Karpas-422 (cell line): ENCODE data around the gene MEIKIN. TPM values are rescaled to one million over a fixed set of nuclear protein-coding genes. Genes with fewer than 3 reads are reported as not detected.

Experiments used
- DNase-seq: peaks from one replicate; pipeline ENCODE4 v3.0.0-alpha.2; 2015
- H2AFZ ChIP-seq: fragments of 200-600 bp; sonication (generic); 2 replicates; pipeline ENCODE4 v1.6.1; 2014; ENCODE audit warnings: antibody characterized with exemption, low read length, mixed read lengths
- H3K27ac ChIP-seq: fragments of 200-600 bp; sonication (generic); 2 replicates; pipeline ENCODE4 v1.5.1; 2014; ENCODE audit warnings: mild to moderate bottlenecking, low read length, moderate library complexity
- H3K27me3 ChIP-seq: fragments of 200-600 bp; sonication (generic); 2 replicates; pipeline ENCODE4 v1.6.1; 2014; ENCODE audit warnings: low read length, mixed read lengths
- H3K36me3 ChIP-seq: fragments of 200-600 bp; sonication (generic); 2 replicates; pipeline ENCODE4 v1.6.1; 2014; ENCODE audit warnings: low read length, mixed read lengths; ENCODE audit not compliant: insufficient read depth
- H3K4me1 ChIP-seq: fragments of 200-600 bp; sonication (generic); 2 replicates; pipeline ENCODE4 v1.6.1; 2014; ENCODE audit warnings: mild to moderate bottlenecking, low read length, mixed read lengths
- H3K4me2 ChIP-seq: fragments of 200-600 bp; sonication (generic); 2 replicates; pipeline ENCODE4 v1.6.1; 2014; ENCODE audit warnings: low read length, low read depth, mild to moderate bottlenecking; ENCODE audit not compliant: poor library complexity, severe bottlenecking
- H3K4me3 ChIP-seq: fragments of 200-600 bp; sonication (generic); 2 replicates; pipeline ENCODE4 v1.5.1; 2014; ENCODE audit warnings: mild to moderate bottlenecking, antibody characterized with exemption, low read length, mixed read lengths
- H3K79me2 ChIP-seq: fragments of 200-600 bp; sonication (generic); 2 replicates; pipeline ENCODE4 v1.6.1; 2014; ENCODE audit warnings: mild to moderate bottlenecking, low read length, mixed read lengths
- H3K9ac ChIP-seq: fragments of 200-600 bp; sonication (generic); 2 replicates; pipeline ENCODE4 v1.6.0; 2014; ENCODE audit warnings: low read length
- H3K9me2 ChIP-seq: fragments of 200-600 bp; sonication (generic), shearing (Covaris generic); replicated peaks from 2 replicates; pipeline ENCODE4 v1.6.0; 2014; ENCODE audit warnings: mild to moderate bottlenecking, low read length, moderate library complexity; ENCODE audit not compliant: insufficient read depth
- H3K9me3 ChIP-seq: fragments of 300-700, 200-600 bp; sonication (generic); 2 replicates; pipeline ENCODE4 v1.6.1; 2014; ENCODE audit warnings: low read length, mixed read lengths
- H4K20me1 ChIP-seq: fragments of 200-600 bp; sonication (generic); 2 replicates; pipeline ENCODE4 v1.6.1; 2014; ENCODE audit warnings: mild to moderate bottlenecking, antibody characterized with exemption, low read length, low read depth; ENCODE audit not compliant: insufficient read depth
- total RNA-seq: library from RNA; depleted of rRNA; stranded (reverse); fragments of >200 nt; shearing (Covaris generic); gene quantifications from 2 replicates; pipeline ENCODE4 v1.2.3, GENCODE V29; 2014; ENCODE audit warnings: low replicate concordance

The MEIKIN gene
- total RNA-seq, 1 experiment from 2014 or later: not detected

GRCh38 chr5:131766689-131767088 lies 178.8 kb downstream of the MEIKIN start:
- H3K9ac ChIP-seq: no peak overlapping the region

GRCh38 chr5:131765261-131765660 lies 180.2 kb downstream of the MEIKIN start:
- Histone ChIP-seq H3K4me2 (no peak overlapping the region), H3K9me2 (no peaks in the 10 kb centered on the region), H3K4me1 (peaks cover 11% of the 10 kb centered on the region), H3K9ac (no peak overlapping the region), H3K36me3 (peaks cover 14% of the 10 kb centered on the region), H3K27ac (no peak overlapping the region), H3K79me2 (peaks cover 99% of the 10 kb centered on the region), H2AFZ (no peak overlapping the region), H3K27me3 (no peaks in the 10 kb centered on the region), H3K4me3 (no peak overlapping the region), H3K9me3 (peaks cover 5% of the 10 kb centered on the region), H4K20me1 (no peaks in the 10 kb centered on the region)
- no peak for DNase-seq

More at GRCh38 chr5:131766689-131767088, 178.8 kb downstream of the MEIKIN start:
- Histone ChIP-seq H3K36me3 (peaks cover 14% of the 10 kb centered on the region), H3K27me3 (no peaks in the 10 kb centered on the region), H3K79me2 (peaks cover 99% of the 10 kb centered on the region), H2AFZ (no peak overlapping the region), H4K20me1 (no peaks in the 10 kb centered on the region), H3K4me3 (no peak overlapping the region), H3K9me2 (no peaks in the 10 kb centered on the region), H3K27ac (no peak overlapping the region), H3K4me2 (no peak overlapping the region), H3K9me3 (peaks cover 5% of the 10 kb centered on the region), H3K4me1 (peaks cover 16% of the 10 kb centered on the region)
- DNase-seq: no peak

- peaks cover 14% of the 10 kb centered on the region for H3K36me3 ChIP-seq
- no peak for DNase-seq
- H3K9ac ChIP-seq: no peak overlapping the region
- H3K9me3 ChIP-seq: peaks cover 5% of the 10 kb centered on the region
- H3K27me3 ChIP-seq: no peaks in the 10 kb centered on the region
- H3K4me1 ChIP-seq: peaks cover 5% of the 10 kb centered on the region
- H2AFZ ChIP-seq: no peak overlapping the region
- no peak overlapping the region for H3K4me2 ChIP-seq
- H3K9me2 ChIP-seq: no peaks in the 10 kb centered on the region
- no peak overlapping the region for H3K27ac ChIP-seq
- no peaks in the 10 kb centered on the region for H4K20me1 ChIP-seq
- H3K4me3 ChIP-seq: no peak overlapping the region
- H3K79me2 ChIP-seq: peaks cover 99% of the 10 kb centered on the region
These were observed 181.5 kb downstream of the MEIKIN start for GRCh38 chr5:131763968-131764367.

GRCh38 chr5:131760793-131761192 lies 184.7 kb downstream of the MEIKIN start:
- H3K27ac ChIP-seq: no peak overlapping the region
- H4K20me1 ChIP-seq: no peaks in the 10 kb centered on the region
- H3K9me3 ChIP-seq: peaks cover 5% of the 10 kb centered on the region; the same call in 1 of the 2 replicates
- peaks cover 100% of the 10 kb centered on the region for H3K79me2 ChIP-seq
- H3K9ac ChIP-seq: no peak overlapping the region
- H3K27me3 ChIP-seq: no peaks in the 10 kb centered on the region
- DNase-seq: no peak
- no peak overlapping the region for H2AFZ ChIP-seq
- peaks cover 14% of the 10 kb centered on the region for H3K36me3 ChIP-seq
- H3K4me1 ChIP-seq: peaks cover 15% of the 10 kb centered on the region
- H3K9me2 ChIP-seq: no peaks in the 10 kb centered on the region
- no peak overlapping the region for H3K4me2 ChIP-seq
- H3K4me3 ChIP-seq: no peak overlapping the region

- Histone ChIP-seq H3K27me3 (no peaks in the 10 kb centered on the region), H4K20me1 (no peaks in the 10 kb centered on the region), H3K4me1 (peaks cover 15% of the 10 kb centered on the region), H3K79me2 (peaks cover 100% of the 10 kb centered on the region), H3K27ac (no peak overlapping the region), H3K9me3 (peaks cover 5% of the 10 kb centered on the region; the same call in 1 of the 2 replicates), H3K9ac (no peak overlapping the region), H3K9me2 (no peaks in the 10 kb centered on the region), H2AFZ (no peak overlapping the region), H3K4me2 (no peak overlapping the region), H3K36me3 (peaks cover 8% of the 10 kb centered on the region), H3K4me3 (no peak overlapping the region)
- DNase-seq: no peak
These were observed 185.8 kb downstream of the MEIKIN start for GRCh38 chr5:131759704-131760103.

GRCh38 chr5:131758520-131758900 lies 187.0 kb downstream of the MEIKIN start:
- Histone ChIP-seq H3K36me3 (no peaks in the 10 kb centered on the region; the same call in 1 of the 2 replicates), H3K4me1 (peaks cover 15% of the 10 kb centered on the region), H4K20me1 (no peaks in the 10 kb centered on the region), H3K4me2 (peak overlapping the region; percentile 14), H3K27ac (no peak overlapping the region), H3K9me3 (no peaks in the 10 kb centered on the region), H2AFZ (no peak overlapping the region), H3K79me2 (peaks cover 100% of the 10 kb centered on the region), H3K4me3 (no peak overlapping the region), H3K27me3 (no peaks in the 10 kb centered on the region), H3K9me2 (no peaks in the 10 kb centered on the region), H3K9ac (no peak overlapping the region)
- DNase-seq: no peak

- Histone ChIP-seq H3K36me3 (no peaks in the 10 kb centered on the region; the same call in 1 of the 2 replicates), H3K4me2 (peak overlapping the region; percentile 14), H3K27me3 (no peaks in the 10 kb centered on the region), H3K4me1 (peaks cover 15% of the 10 kb centered on the region), H2AFZ (no peak overlapping the region), H3K27ac (no peak overlapping the region), H4K20me1 (no peaks in the 10 kb centered on the region), H3K9me3 (no peaks in the 10 kb centered on the region), H3K79me2 (peaks cover 100% of the 10 kb centered on the region), H3K9ac (no peak overlapping the region), H3K4me3 (no peak overlapping the region), H3K9me2 (no peaks in the 10 kb centered on the region)
- no peak for DNase-seq
These were observed 187.5 kb downstream of the MEIKIN start for GRCh38 chr5:131757830-131758519.
